ENCODE results near the gene FALEC. TPM values are rescaled to one million over a fixed set of nuclear protein-coding genes. Genes with fewer than 3 reads are reported as not detected.

Gene FALEC
- total and polyA plus RNA-seq, 2 of the 8 experiments (the other 6 are each of a cell fraction or from before 2014, with no cell fraction given): not detected

DNA sequence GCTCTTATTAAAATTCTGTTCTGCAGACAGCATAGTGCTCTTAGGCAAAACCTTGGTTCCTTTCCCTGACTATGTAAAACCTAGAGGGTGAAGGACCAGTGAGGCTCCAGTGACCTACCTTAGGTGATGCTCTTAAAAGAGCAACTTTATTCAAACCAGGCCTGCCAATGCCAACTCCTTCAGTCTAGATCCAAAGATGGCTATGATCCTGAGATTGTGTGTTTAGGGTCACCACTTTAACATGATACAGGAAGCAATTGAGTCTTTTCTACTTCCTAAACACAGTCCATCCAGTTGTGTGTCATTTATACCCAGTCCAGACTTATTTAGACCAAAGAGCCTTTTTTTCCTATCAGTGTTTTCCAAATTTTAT lies 53.0 kb downstream of the FALEC start:
- H3K36me3 ChIP-seq (ENCODE audit: control insufficient read depth in 2 of 4, insufficient read depth in 4 of 4, low read length in 3 of 4): peaks cover 0 to 19% (median 9%) of the 10 kb centered on the region in 4 experiments; a peak in 4 of 8 replicates
- H2AFZ ChIP-seq (ENCODE audit: low read length): no peak overlapping the region
- peak overlapping the region; percentile 25 for H3K4ac ChIP-seq (replicated peaks; ENCODE audit: insufficient read length, low read depth, low read length)
- DNase-seq (ENCODE audit: low read depth in 1 of 2, low spot score in 2 of 2): no peak
- no peaks in the 10 kb centered on the region for H3K23me2 ChIP-seq (ENCODE audit: low read depth, low read length)
- H4K91ac ChIP-seq (replicated peaks; ENCODE audit: insufficient read length, low read length): peak overlapping the region; percentile 16
- H2BK5ac ChIP-seq (ENCODE audit: low read depth, low read length): peak overlapping the region; percentile 94
- peak overlapping the region; percentile 96; the same call in 1 of the 2 replicates for H2BK12ac ChIP-seq (ENCODE audit: low read depth, low read length)
- no peak overlapping the region for H3K56ac ChIP-seq (replicated peaks; ENCODE audit: insufficient read length, low read depth, low read length)
- peak overlapping the region; percentile 89 for H3K27ac ChIP-seq (ENCODE audit: low read depth, low read length)
- H4K5ac ChIP-seq (ENCODE audit: insufficient read length, low read depth, low read length): peak overlapping the region; percentile 0
- 0 out of 2 replicates have a peak overlapping the region, but pooled peaks have one; percentile 5 for H2BK15ac ChIP-seq (ENCODE audit: low read length)
- CTCF ChIA-PET (ENCODE audit: partially characterized antibody): interaction anchor here (0.6 to 13.7 kb wide), 6 partner anchors 10 to 290 kb away, joined by 3 to 210 read pairs (median 5); partner anchors contain the start of gene MCL1
- H3K4me2 ChIP-seq (ENCODE audit: insufficient read depth in 1 of 2, low read depth in 2 of 2, low read length in 2 of 2): peak overlapping the region; percentile 73 to 75
- H3K9ac ChIP-seq (replicated peaks in 1 of 4; ENCODE audit: extremely low read depth in 1 of 4, low read depth in 3 of 4, low read length in 3 of 4): peak overlapping the region; percentile 1 to 82 (median 65); a peak in 6 of 7 replicates
- peak overlapping the region; percentile 95 for H2AK5ac ChIP-seq (ENCODE audit: low read depth, low read length)
- H2BK120ac ChIP-seq (replicated peaks; ENCODE audit: low read depth, low read length): no peak overlapping the region
- no peaks in the 10 kb centered on the region; the same call in 1 of the 2 replicates for H3K79me1 ChIP-seq (ENCODE audit: low read depth, low read length)
- no peak overlapping the region for H3K18ac ChIP-seq (ENCODE audit: extremely low read depth, low read length)
- H4K20me1 ChIP-seq (replicated peaks in 1 of 2; ENCODE audit: control insufficient read depth in 1 of 2, insufficient read depth in 2 of 2, low read length in 2 of 2): peaks cover 0 to 4% of the 10 kb centered on the region in 2 experiments
- POLR2A ChIA-PET (ENCODE audit: partially characterized antibody): interaction anchor here (0.9 to 43.7 kb wide), 10 partner anchors 9 to 226 kb away, joined by 3 to 1380 read pairs (median 6); partner anchors contain the start of genes ADAMTSL4, ENSA, GOLPH3L and MCL1
- H3K79me2 ChIP-seq (ENCODE audit: control insufficient read depth in 1 of 2, insufficient read depth in 2 of 2, low read length in 2 of 2): peaks cover 5 to 72% of the 10 kb centered on the region in 2 experiments; a peak in 3 of 4 replicates
- H3K9me3 ChIP-seq (ENCODE audit: insufficient read depth in 2 of 2, low read depth in 1 of 2, low read length in 1 of 2): no peaks in the 10 kb centered on the region
- TF ChIP-seq POLR2A (IDR thresholded peaks at IDR 0.05; ENCODE audit: control extremely low read depth in 1 of 2, low read depth in 2 of 2, low read length in 2 of 2) (peak in 1 of 2 experiments; percentile 89; a peak in 1 of 3 replicates), GABPA (IDR thresholded peaks at IDR 0.05; ENCODE audit: borderline replicate concordance, insufficient read depth, low read length) (no peak), SP4 (IDR thresholded peaks at IDR 0.05; ENCODE audit: low read length) (no peak), CTBP2 (IDR thresholded peaks at IDR 0.05; ENCODE audit: borderline replicate concordance, insufficient read depth, insufficient read length, low read length) (no peak), CREB1 (IDR thresholded peaks at IDR 0.05) (no peak)
- no peaks in the 10 kb centered on the region for H3K27me3 ChIP-seq (replicated peaks in 1 of 4; ENCODE audit: control insufficient read depth in 3 of 4, extremely low read depth in 1 of 4, insufficient read depth in 3 of 4, low read length in 3 of 4)
- no peak for FAIRE-seq
- H3K23ac ChIP-seq (ENCODE audit: insufficient read length): no peak overlapping the region
- peak overlapping the region in 2 of 4 experiments; percentile 11 to 51; a peak in 3 of 8 replicates for H3K4me3 ChIP-seq (ENCODE audit: extremely low read depth in 1 of 4, insufficient read depth in 2 of 4, low read depth in 3 of 4, low read length in 4 of 4)
- H3K4me1 ChIP-seq (replicated peaks in 1 of 4; ENCODE audit: control insufficient read depth in 3 of 4, insufficient read depth in 4 of 4, low read length in 3 of 4): peaks cover 19 to 38% (median 21%) of the 10 kb centered on the region in 4 experiments
- H2BK20ac ChIP-seq (ENCODE audit: low read length): no peak overlapping the region
- H4K8ac ChIP-seq (ENCODE audit: extremely low read depth, insufficient read depth, low read length): no peak overlapping the region
- H3K14ac ChIP-seq (ENCODE audit: insufficient read length): no peak overlapping the region
